Activated T-cell treated with anti-CD3 and anti-CD28 coated beads, Interleukin-2, amount 50 U/mL, for 72 hours (primary cell): ENCODE measurements around the gene SPINDOC. TPM values are rescaled to one million over a fixed set of nuclear protein-coding genes. Genes with fewer than 3 reads are reported as not detected.

Source experiments
- ATAC-seq, 2 donors: fragments of 150-1000 bp; cut with Tn5 transposase; replicated peaks in 1 of 2; 2 replicates each; pipeline ENCODE4 v1.10.0; 2021; ENCODE audit warnings: moderate library complexity in 2 of 2, mild to moderate bottlenecking in 1 of 2
- DNase-seq, 2 donors: peaks; one replicate each; pipeline ENCODE4 v3.0.0; 2021 to 2022; ENCODE audit warnings: mixed read lengths in 1 of 2
- H3K27ac Mint-ChIP-seq: one replicate; pipeline ENCODE4 v1.8.0; 2022; ENCODE audit warnings: mild to moderate bottlenecking, moderate library complexity, mixed read lengths
- H3K27me3 Mint-ChIP-seq: one replicate; pipeline ENCODE4 v1.8.0; 2022; ENCODE audit warnings: low read depth, mixed read lengths
- H3K36me3 Mint-ChIP-seq, 2 donors: one replicate each; pipeline ENCODE4 v1.8.0; 2022; ENCODE audit warnings: mixed read lengths in 2 of 2, mild to moderate bottlenecking in 1 of 2; ENCODE audit not compliant: insufficient read depth in 2 of 2
- H3K4me1 Mint-ChIP-seq: one replicate; pipeline ENCODE4 v1.8.0; 2022; ENCODE audit warnings: low read depth, mixed read lengths
- H3K4me3 Mint-ChIP-seq, 2 donors: one replicate each; pipeline ENCODE4 v1.8.0; 2022; ENCODE audit warnings: mild to moderate bottlenecking in 2 of 2, mixed read lengths in 2 of 2, moderate library complexity in 2 of 2
- H3K9me3 Mint-ChIP-seq, 2 donors: one replicate each; pipeline ENCODE4 v1.8.0; 2022; ENCODE audit warnings: mixed read lengths in 2 of 2
- total RNA-seq, 2 donors: library from RNA; stranded (reverse); gene quantifications; one replicate each; pipeline ENCODE4 v1.2.3, GENCODE V29; 2022

The SPINDOC gene
- total RNA-seq, 2 donors from 2014 or later, result 21.9 to 26.7 TPM

DNA sequence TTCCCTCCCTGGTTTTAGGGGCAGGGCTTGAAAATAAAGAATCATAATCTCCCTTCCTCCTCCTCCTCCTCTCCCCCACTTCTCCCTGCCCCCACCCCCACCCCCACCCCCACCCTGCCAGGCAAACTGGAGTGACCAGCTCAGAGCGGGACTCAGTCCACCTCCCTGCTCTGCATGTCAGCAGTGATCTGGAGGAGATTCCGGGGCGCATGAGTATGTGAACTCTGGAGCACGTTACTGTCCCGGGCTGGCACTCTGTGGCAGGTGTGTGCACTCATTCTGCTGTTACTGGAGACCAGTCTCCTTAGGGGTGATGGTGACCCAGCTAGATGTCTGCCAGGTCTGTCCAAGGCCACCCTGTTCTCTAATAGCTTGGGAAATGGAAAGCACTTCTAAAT, 59.5 kb downstream of the SPINDOC start:
- H3K4me1 Mint-ChIP-seq, result peaks cover 69% of the 10 kb centered on the region

DNA sequence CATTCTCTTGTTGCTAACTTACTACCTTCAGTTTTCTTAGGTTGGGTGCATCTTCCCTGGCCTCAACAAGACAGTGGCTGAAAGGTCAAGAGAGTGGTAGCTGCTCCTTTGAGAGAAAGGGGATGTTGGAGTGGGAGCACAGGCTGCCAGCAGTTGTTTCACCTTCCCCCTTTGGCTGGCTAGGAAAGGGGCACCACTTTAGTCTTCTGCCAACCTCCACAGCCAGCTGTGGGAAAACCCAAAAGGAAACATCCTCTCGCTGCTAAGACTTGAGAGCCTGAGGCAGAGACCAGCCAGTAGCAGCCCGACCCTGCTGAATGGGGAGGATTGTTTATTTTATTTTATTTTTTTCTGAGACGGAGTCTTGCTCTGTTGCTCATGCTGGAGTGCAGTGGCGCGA, 60.1 kb downstream of the SPINDOC start:
- ATAC-seq, result no peak
- Mint-ChIP-seq H3K4me3 (no peak overlapping the region), H3K4me1 (peaks cover 69% of the 10 kb centered on the region), H3K9me3 (no peaks in the 10 kb centered on the region), H3K36me3 (peaks cover 0 to 7% of the 10 kb centered on the region in 2 donors), H3K27me3 (no peaks in the 10 kb centered on the region), H3K27ac (no peak overlapping the region)
- no peak for DNase-seq

More for the DNA sequence above, 59.5 kb downstream of the SPINDOC start:
- no peak for ATAC-seq
- Mint-ChIP-seq H3K27ac (no peak overlapping the region), H3K27me3 (no peaks in the 10 kb centered on the region), H3K36me3 (peaks cover 0 to 9% of the 10 kb centered on the region in 2 donors), H3K4me3 (no peak overlapping the region), H3K9me3 (no peaks in the 10 kb centered on the region)
- no peak for DNase-seq

DNA sequence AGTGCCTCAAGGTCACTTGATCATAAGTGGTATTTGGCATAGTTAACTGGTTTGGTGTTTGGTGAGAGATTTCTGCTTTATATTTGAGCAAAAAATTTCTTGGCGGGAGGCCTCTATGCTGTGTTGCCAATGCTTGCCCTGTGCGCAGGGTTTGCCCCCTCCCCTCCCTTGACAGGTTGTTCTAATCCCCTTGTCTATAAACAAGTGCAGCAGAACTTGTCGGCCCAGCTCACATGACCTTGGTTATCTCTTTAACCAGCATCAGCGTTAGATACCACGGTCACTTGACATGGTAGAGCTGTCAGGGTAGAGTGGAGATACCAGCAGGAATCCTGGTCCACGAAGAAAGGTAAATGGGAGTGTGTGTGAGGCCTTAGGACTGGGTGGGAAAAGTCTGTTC, 61.3 kb downstream of the SPINDOC start:
- peaks cover 69% of the 10 kb centered on the region for H3K4me1 Mint-ChIP-seq
- H3K27me3 Mint-ChIP-seq, result no peaks in the 10 kb centered on the region
- DNase-seq, result no peak
- H3K36me3 Mint-ChIP-seq, result peaks cover 0 to 3% of the 10 kb centered on the region in 2 donors
- no peaks in the 10 kb centered on the region for H3K9me3 Mint-ChIP-seq
- no peak for ATAC-seq
- H3K27ac Mint-ChIP-seq, result no peak overlapping the region
- H3K4me3 Mint-ChIP-seq, result no peak overlapping the region

DNA sequence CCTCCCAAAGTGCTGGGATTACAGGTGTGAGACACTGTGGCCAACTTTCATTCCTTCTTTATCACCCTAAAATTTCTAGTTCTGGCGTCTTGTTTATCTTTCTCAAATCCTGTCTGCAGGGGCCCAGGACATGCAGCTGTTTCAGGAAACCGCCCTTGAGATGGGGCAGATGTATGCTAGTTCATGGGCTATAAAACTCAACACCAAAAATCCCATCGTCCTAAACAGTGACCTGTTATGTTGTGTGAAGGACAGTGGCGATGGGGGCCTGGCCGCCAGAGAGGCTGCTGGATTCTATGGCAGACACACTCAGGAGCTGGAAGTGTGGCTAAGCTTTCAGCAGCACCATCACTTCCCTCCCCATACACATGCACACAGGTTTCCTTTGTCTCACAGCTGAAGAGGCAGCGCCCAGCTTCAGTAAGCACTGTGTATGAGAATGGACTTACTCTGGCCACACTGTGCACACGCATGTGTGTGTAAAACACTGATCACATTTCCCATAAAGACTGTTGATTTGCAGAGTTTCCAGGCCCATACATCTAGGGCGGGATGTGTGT, 62.3 kb downstream of the SPINDOC start:
- H3K36me3 Mint-ChIP-seq, result no peaks in the 10 kb centered on the region
- no peaks in the 10 kb centered on the region for H3K27me3 Mint-ChIP-seq
- no peak overlapping the region for H3K27ac Mint-ChIP-seq
- H3K4me1 Mint-ChIP-seq, result peaks cover 69% of the 10 kb centered on the region
- H3K9me3 Mint-ChIP-seq, result no peaks in the 10 kb centered on the region
- DNase-seq (no peak), ATAC-seq (no peak)
- no peak overlapping the region for H3K4me3 Mint-ChIP-seq

DNA sequence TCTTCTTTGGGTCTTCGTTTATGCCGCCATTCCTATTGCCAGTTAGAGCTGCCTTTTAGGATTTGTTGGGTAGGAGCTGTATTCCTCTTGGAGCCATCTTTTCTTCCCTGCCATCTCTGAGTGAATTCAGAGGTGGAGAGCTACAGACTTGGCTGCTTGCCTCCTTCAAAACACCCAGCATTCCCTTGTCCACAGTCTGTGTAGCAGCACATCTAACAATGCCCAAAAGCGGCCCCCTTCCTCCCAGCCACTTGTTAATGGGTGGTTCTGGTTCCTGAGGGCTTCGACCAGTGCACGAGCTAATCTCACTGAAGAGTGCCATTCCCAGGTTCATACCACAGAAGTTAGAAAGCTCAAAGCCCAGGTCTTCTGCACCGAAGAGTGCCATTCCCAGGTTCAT, 63.4 kb downstream of the SPINDOC start:
- no peaks in the 10 kb centered on the region for H3K9me3 Mint-ChIP-seq
- no peaks in the 10 kb centered on the region for H3K27me3 Mint-ChIP-seq
- H3K4me1 Mint-ChIP-seq, result peaks cover 72% of the 10 kb centered on the region
- no peaks in the 10 kb centered on the region for H3K36me3 Mint-ChIP-seq
- H3K27ac Mint-ChIP-seq, result no peak overlapping the region
- no peak for ATAC-seq
- no peak overlapping the region for H3K4me3 Mint-ChIP-seq
- DNase-seq, result no peak

Other genes starting within 250 kb of the SPINDOC start
- 10 to 100 TPM in 1 of 2 donors, 1 to 10 TPM in 1; 6.3 to 11.5 TPM for gene PLAAT3, start 199.0 kb upstream of the SPINDOC start, total RNA-seq
- 10 to 100 TPM; 42.6 to 47.0 TPM for gene ATL3, start 142.1 kb upstream of the SPINDOC start, total RNA-seq
- gene RTN3, start 132.0 kb upstream of the SPINDOC start, total RNA-seq, result 10 to 100 TPM; 89.9 to 91.3 TPM
- 1 to 10 TPM; 4.0 to 6.9 TPM for gene ZFTA, start 44.7 kb upstream of the SPINDOC start, total RNA-seq
- gene MARK2, start 25.7 kb downstream of the SPINDOC start, total RNA-seq, result 10 to 100 TPM; 29.0 to 30.0 TPM
- gene RCOR2, start 103.7 kb downstream of the SPINDOC start, total RNA-seq, result under 1 TPM; 0.39 to 0.96 TPM
- gene NAA40, start 125.5 kb downstream of the SPINDOC start, total RNA-seq, result 10 to 100 TPM; 15.1 to 15.2 TPM
- gene COX8A, start 161.2 kb downstream of the SPINDOC start, total RNA-seq, result 100 to 1,000 TPM; 310 to 319 TPM
- 10 to 100 TPM; 62.8 to 72.8 TPM for gene OTUB1, start 173.0 kb downstream of the SPINDOC start, total RNA-seq
- gene FLRT1, start 222.5 kb downstream of the SPINDOC start, total RNA-seq, result 1 to 10 TPM in 1 of 2 donors, under 1 TPM in 1; 0.19 to 1.4 TPM